Transverse colon (tissue), 4 donors: Measurements from ENCODE around the gene HEPACAM.

Source experiments
- EP300 ChIP-seq: sonication (generic); formaldehyde crosslinking; IDR thresholded peaks from one replicate; pipeline ENCODE4 v1.6.1; 2017; ENCODE audit warnings: antibody characterized with exemption, low read depth
- POLR2A ChIP-seq: fragments of 450-650 bp; IDR thresholded peaks from one replicate; pipeline ENCODE4 v1.6.1; 2016; ENCODE audit warnings: antibody characterized with exemption, mild to moderate bottlenecking, moderate library complexity
- POLR2AphosphoS5 ChIP-seq, 3 donors: sonication (generic); formaldehyde crosslinking; IDR thresholded peaks; one replicate each; pipeline ENCODE4 v1.6.1; 2016; ENCODE audit warnings: antibody characterized with exemption in 3 of 3
- TF ChIP-seq, protein P1 (sequence below), 5 experiments: fragments of 200-600 bp in 3 of 5; fragments of 450-650 bp in 2 of 5; sonication (generic) in 3 of 5; IDR thresholded peaks; 1 replicate in 2 of 5; 2 replicates in 3 of 5; pipeline ENCODE4 v1.5.1; 2016 to 2017; ENCODE audit warnings: antibody characterized with exemption in 5 of 5, inconsistent platforms in 3 of 5, mild to moderate bottlenecking in 2 of 5, moderate library complexity in 1 of 5

DNA sequence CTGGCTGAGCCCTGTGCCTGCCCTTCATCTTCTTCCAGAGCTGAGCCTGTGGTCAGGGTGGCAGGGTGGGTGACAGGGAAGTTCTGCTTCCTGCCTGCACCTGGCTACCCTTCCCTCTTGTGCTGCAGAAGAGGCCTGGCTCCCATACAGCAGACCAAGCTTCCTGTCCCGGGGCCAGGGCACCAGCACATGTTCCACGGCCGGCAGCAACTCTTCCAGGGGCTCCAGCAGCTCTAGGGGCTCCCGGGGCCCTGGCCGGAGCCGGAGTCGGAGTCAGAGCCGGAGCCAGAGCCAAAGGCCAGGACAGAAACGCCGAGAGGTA lies 55.6 kb downstream of the HEPACAM start:
- TF ChIP-seq POLR2AphosphoS5 (IDR thresholded peaks at IDR 0.05) (no peak), POLR2A (no peak), EP300 (no peak)
- TF ChIP-seq, protein P1, sequence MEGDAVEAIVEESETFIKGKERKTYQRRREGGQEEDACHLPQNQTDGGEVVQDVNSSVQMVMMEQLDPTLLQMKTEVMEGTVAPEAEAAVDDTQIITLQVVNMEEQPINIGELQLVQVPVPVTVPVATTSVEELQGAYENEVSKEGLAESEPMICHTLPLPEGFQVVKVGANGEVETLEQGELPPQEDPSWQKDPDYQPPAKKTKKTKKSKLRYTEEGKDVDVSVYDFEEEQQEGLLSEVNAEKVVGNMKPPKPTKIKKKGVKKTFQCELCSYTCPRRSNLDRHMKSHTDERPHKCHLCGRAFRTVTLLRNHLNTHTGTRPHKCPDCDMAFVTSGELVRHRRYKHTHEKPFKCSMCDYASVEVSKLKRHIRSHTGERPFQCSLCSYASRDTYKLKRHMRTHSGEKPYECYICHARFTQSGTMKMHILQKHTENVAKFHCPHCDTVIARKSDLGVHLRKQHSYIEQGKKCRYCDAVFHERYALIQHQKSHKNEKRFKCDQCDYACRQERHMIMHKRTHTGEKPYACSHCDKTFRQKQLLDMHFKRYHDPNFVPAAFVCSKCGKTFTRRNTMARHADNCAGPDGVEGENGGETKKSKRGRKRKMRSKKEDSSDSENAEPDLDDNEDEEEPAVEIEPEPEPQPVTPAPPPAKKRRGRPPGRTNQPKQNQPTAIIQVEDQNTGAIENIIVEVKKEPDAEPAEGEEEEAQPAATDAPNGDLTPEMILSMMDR (IDR thresholded peaks at IDR 0.05): no peak
